DMS53 treated with DMSO at 0.1 percent for 48 hours (cell line): Measurements from ENCODE around the gene AKAP14.
"Not testable (repeated sequence)": the region's sequence is repeated elsewhere in the genome, so short reads cannot be mapped to it uniquely, and the experiment has no call there.

Experiments
- DNase-seq: peaks from one replicate; lab custom pipeline; 2025; ENCODE audit not compliant: unreplicated experiment; lab: John Stamatoyannopoulos, UW

AKAP14 gene

GRCh38 chrX:119895843-119896326 lies at the start of gene AKAP14:
TSS of gene AKAP14 (plus strand) at chrX:119895893. CDS start at chrX:119903224, 7,331 bp downstream.
- no peak for DNase-seq

- peak; percentile 97 for DNase-seq
These were observed 43.0 kb upstream of the AKAP14 start, which contains the start of gene UPF3B for GRCh38 chrX:119852382-119853353. TSS of gene UPF3B (minus strand) at chrX:119852963. CDS start at chrX:119852928, 35 bp downstream.

GRCh38 chrX:119853444-119853843 lies 42.2 kb upstream of the AKAP14 start:
- DNase-seq = peak; percentile 12

- DNase-seq = peak; percentile 20
These were observed 25.0 kb upstream of the AKAP14 start for GRCh38 chrX:119870626-119871131.

- peak; percentile 26 for DNase-seq
These were observed 24.5 kb upstream of the AKAP14 start for GRCh38 chrX:119871245-119871598.

- DNase-seq = peak; percentile 82
These were observed 23.9 kb upstream of the AKAP14 start, which contains the start of the genes NDUFA1 and RNF113A for GRCh38 chrX:119871599-119872395. TSS of gene NDUFA1 (plus strand) at chrX:119871832. CDS start at chrX:119871912, 80 bp downstream. TSS of gene RNF113A (minus strand) at chrX:119871733. CDS start at chrX:119871613, 120 bp downstream.

- DNase-seq = no peak
These were observed 17.0 kb upstream of the AKAP14 start for GRCh38 chrX:119878740-119879139.

- DNase-seq = no peak
These were observed 15.6 kb upstream of the AKAP14 start for GRCh38 chrX:119880076-119880475.

GRCh38 chrX:119880552-119881437 lies 14.9 kb upstream of the AKAP14 start:
- DNase-seq = peak; percentile 47

- peak; percentile 38 for DNase-seq
These were observed 9.9 kb upstream of the AKAP14 start for GRCh38 chrX:119885554-119886428.

GRCh38 chrX:119887721-119888425 lies 7.8 kb upstream of the AKAP14 start:
- peak; percentile 56 for DNase-seq

- DNase-seq = not testable (repeated sequence)
These were observed 5.1 kb upstream of the AKAP14 start for GRCh38 chrX:119890626-119891025.

- not testable (repeated sequence) for DNase-seq
These were observed 3.6 kb upstream of the AKAP14 start for GRCh38 chrX:119891961-119892692.

- no peak for DNase-seq
These were observed 3.4 kb downstream of the AKAP14 start for GRCh38 chrX:119899125-119899524.

GRCh38 chrX:119900976-119901375 lies 5.3 kb downstream of the AKAP14 start:
- DNase-seq = no peak

- DNase-seq = no peak
These were observed 20.6 kb downstream of the AKAP14 start for GRCh38 chrX:119916310-119916709.

- DNase-seq = no peak
These were observed 22.2 kb downstream of the AKAP14 start for GRCh38 chrX:119917877-119918276.
